CD4-positive, alpha-beta T cell (primary cell): ENCODE data around the gene SCN3B. TPM values are rescaled to one million over a fixed set of nuclear protein-coding genes. Genes with fewer than 3 reads are reported as not detected.

ENCODE experiments used
- ATAC-seq: fragments of 200-7000 bp; cut with Tn5 transposase; one replicate; pipeline ENCODE4 v1.10.0; 2022; ENCODE audit warnings: mild to moderate bottlenecking; ENCODE audit not compliant: poor library complexity
- CTCF ChIA-PET: fragments of 350-600 bp; sonication (Branson Sonifier 250); formaldehyde crosslinking; loops from one replicate; lab custom pipeline; 2021; ENCODE audit warnings: antibody characterized with exemption, inconsistent platforms; lab: Charles Lee
- POLR2A ChIA-PET: fragments of 350-600 bp; sonication (Branson Sonifier 250); formaldehyde crosslinking; loops from one replicate; lab custom pipeline; 2021; ENCODE audit warnings: antibody characterized with exemption, inconsistent platforms; lab: Charles Lee
- DNase-seq, 14 experiments: peaks; one replicate each; pipeline ENCODE4 v3.0.0-alpha.2; 2013 to 2020; ENCODE audit warnings: mixed read lengths in 2 of 14
- H3K27ac ChIP-seq, 2 donors: one replicate each; pipeline versions ENCODE4 v1.5.1 to v1.7.0; 2013; ENCODE audit warnings: low read length in 2 of 2, low read depth in 1 of 2, mild to moderate bottlenecking in 1 of 2
- H3K27me3 ChIP-seq, 2 experiments: 1 replicate in 1 of 2; 2 replicates in 1 of 2; pipeline versions ENCODE4 v1.6.1 to v1.7.0; 2013; ENCODE audit warnings: low read length in 2 of 2, control low read depth in 1 of 2, mild to moderate bottlenecking in 1 of 2, moderate library complexity in 1 of 2; ENCODE audit not compliant: insufficient read depth in 2 of 2, control insufficient read depth in 1 of 2
- H3K36me3 ChIP-seq: one replicate; pipeline ENCODE4 v1.6.1; 2013; ENCODE audit warnings: low read length, control low read depth; ENCODE audit not compliant: insufficient read depth
- H3K4me1 ChIP-seq: one replicate; pipeline ENCODE4 v1.6.1; 2013; ENCODE audit warnings: low read length, control low read depth; ENCODE audit not compliant: insufficient read depth
- H3K4me3 ChIP-seq: one replicate; pipeline ENCODE4 v1.5.1; 2013; ENCODE audit warnings: mild to moderate bottlenecking, low read length, moderate library complexity
- H3K9me3 ChIP-seq, 2 experiments: 1 replicate in 1 of 2; 2 replicates in 1 of 2; pipeline versions ENCODE4 v1.6.1 to v1.7.0; 2013; ENCODE audit warnings: low read length in 2 of 2, mild to moderate bottlenecking in 2 of 2, control low read depth in 1 of 2, moderate library complexity in 1 of 2; ENCODE audit not compliant: control insufficient read depth in 1 of 2, insufficient read depth in 1 of 2
- H3K27ac Mint-ChIP-seq: one replicate; pipeline ENCODE4 v1.8.0; 2020; ENCODE audit warnings: mixed read lengths
- H3K27me3 Mint-ChIP-seq: one replicate; pipeline ENCODE4 v1.8.0; 2021; ENCODE audit warnings: mixed read lengths
- H3K36me3 Mint-ChIP-seq: one replicate; pipeline ENCODE4 v1.8.0; 2021; ENCODE audit warnings: low read depth, mixed read lengths
- H3K4me1 Mint-ChIP-seq: one replicate; pipeline ENCODE4 v1.8.0; 2021; ENCODE audit warnings: low read depth, mixed read lengths
- H3K4me3 Mint-ChIP-seq: one replicate; pipeline ENCODE4 v1.8.0; 2020; ENCODE audit warnings: mild to moderate bottlenecking, mixed read lengths
- H3K9me3 Mint-ChIP-seq: one replicate; pipeline ENCODE4 v1.8.0; 2020; ENCODE audit warnings: mixed read lengths
- intact Hi-C, 2 experiments: fragments of 100-400 bp; cut with DNase I in 1 of 2; cut with micrococcal nuclease in 1 of 2; formaldehyde crosslinking; loops; one replicate each; pipeline versions ENCODE4 v1.15.1 to v1.9.0; 2023 to 2025; cut with DNase I, micrococcal nuclease
- total RNA-seq, 174 experiments: library from RNA in 2 of 174; stranded (reverse) in 2 of 174; gene quantifications; one replicate each; pipeline ENCODE4 v1.2.3 and lab custom pipeline; 2021 to 2026
- TF ChIP-seq, protein P1 (sequence below): fragments of 200-600 bp; IDR thresholded peaks from one replicate; pipeline ENCODE4 v1.8.0; 2022; ENCODE audit warnings: antibody characterized with exemption, mild to moderate bottlenecking

Gene SCN3B
- total RNA-seq, 2 experiments from 2014 or later, result not detected

DNA sequence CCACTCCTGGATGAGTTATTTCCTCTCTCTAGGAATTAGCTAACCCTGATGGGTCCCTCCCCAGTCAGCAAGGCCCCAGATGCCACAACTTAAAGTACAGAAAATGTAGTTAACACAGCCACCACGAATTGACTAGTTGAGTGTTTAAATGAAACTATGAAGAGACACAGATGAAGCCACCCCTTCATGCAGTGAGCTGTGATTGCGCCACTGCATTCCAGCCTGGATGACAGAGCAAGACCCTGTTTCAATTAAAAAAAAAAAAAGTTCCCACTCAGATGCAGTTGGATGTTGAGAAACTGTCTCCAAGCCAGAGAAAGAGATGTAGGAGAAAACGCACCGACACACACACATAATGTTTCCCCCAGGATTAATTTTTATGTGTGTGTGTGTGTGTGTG is 53.3 kb downstream of the SCN3B start:
- H3K4me1 Mint-ChIP-seq, result no peaks in the 10 kb centered on the region
- Histone ChIP-seq H3K36me3 (peaks cover 28% of the 10 kb centered on the region), H3K4me1 (no peaks in the 10 kb centered on the region), H3K27me3 (no peaks in the 10 kb centered on the region), H3K27ac (no peak overlapping the region), H3K4me3 (no peak overlapping the region), H3K9me3 (no peaks in the 10 kb centered on the region)
- H3K27me3 Mint-ChIP-seq, result no peaks in the 10 kb centered on the region
- no peak for ATAC-seq
- no peak overlapping the region for H3K27ac Mint-ChIP-seq
- H3K4me3 Mint-ChIP-seq, result no peak overlapping the region
- no peak for DNase-seq
- ChIA-PET POLR2A (no interaction called here), CTCF (no interaction called here)
- peaks cover 59% of the 10 kb centered on the region for H3K36me3 Mint-ChIP-seq
- H3K9me3 Mint-ChIP-seq, result no peaks in the 10 kb centered on the region
- TF ChIP-seq, protein P1, sequence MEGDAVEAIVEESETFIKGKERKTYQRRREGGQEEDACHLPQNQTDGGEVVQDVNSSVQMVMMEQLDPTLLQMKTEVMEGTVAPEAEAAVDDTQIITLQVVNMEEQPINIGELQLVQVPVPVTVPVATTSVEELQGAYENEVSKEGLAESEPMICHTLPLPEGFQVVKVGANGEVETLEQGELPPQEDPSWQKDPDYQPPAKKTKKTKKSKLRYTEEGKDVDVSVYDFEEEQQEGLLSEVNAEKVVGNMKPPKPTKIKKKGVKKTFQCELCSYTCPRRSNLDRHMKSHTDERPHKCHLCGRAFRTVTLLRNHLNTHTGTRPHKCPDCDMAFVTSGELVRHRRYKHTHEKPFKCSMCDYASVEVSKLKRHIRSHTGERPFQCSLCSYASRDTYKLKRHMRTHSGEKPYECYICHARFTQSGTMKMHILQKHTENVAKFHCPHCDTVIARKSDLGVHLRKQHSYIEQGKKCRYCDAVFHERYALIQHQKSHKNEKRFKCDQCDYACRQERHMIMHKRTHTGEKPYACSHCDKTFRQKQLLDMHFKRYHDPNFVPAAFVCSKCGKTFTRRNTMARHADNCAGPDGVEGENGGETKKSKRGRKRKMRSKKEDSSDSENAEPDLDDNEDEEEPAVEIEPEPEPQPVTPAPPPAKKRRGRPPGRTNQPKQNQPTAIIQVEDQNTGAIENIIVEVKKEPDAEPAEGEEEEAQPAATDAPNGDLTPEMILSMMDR, result no peak
- intact Hi-C loops, result no loop called here

DNA sequence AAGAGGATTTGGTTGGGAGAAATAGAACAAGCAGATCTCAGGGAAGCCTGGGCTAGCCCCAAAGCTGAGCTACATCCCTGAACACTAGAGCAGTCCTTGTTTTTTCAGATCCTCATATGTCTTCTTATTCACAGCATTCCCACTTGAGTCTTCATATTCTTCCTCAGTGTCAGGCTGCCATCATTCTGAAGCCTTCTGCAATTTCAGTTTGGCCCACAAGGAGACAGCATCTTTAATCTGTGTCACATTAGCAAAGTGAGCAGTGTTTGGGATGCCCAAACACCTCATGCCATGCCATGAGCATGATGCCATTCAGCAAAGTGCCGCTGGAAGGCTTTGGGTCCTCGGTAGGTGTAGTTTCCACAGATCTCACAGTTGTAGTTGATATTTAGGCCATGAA is 56.6 kb downstream of the SCN3B start:
- Mint-ChIP-seq H3K36me3 (peaks cover 39% of the 10 kb centered on the region), H3K9me3 (no peaks in the 10 kb centered on the region), H3K27ac (no peak overlapping the region), H3K27me3 (no peaks in the 10 kb centered on the region), H3K4me3 (no peak overlapping the region), H3K4me1 (no peaks in the 10 kb centered on the region)
- TF ChIP-seq, protein P1, result no peak
- ATAC-seq, result no peak
- intact Hi-C loops, result no loop called here
- Histone ChIP-seq H3K4me1 (no peaks in the 10 kb centered on the region), H3K27ac (no peak overlapping the region), H3K27me3 (no peaks in the 10 kb centered on the region), H3K9me3 (no peaks in the 10 kb centered on the region), H3K4me3 (no peak overlapping the region), H3K36me3 (peaks cover 15% of the 10 kb centered on the region)
- ChIA-PET CTCF (interaction anchor here (1.0 kb wide), 1 partner anchor 18 kb away, joined by 5 read pairs; no protein-coding TSS in a partner anchor), POLR2A (no interaction called here)
- DNase-seq, result no peak

DNA sequence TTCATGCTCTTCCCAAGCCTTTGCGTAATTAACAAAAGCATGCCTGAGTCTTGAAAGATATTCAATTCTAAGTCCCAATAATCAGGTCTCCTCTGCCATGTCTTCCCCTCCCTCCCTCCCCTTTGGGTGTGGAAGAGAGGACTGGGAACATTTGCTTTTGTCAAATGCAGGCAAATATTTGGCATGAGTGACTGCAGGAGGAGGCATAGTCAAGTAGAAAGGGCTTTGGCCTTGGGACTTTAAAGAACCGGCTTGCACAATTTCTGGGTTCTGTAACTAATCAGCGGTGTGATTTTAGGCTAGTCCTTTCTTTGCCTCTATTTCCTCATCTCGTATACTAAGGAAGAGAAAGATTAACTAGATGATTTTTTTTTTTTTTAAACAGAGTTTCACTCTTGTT is 59.5 kb downstream of the SCN3B start:
- H3K27me3 Mint-ChIP-seq, result no peaks in the 10 kb centered on the region
- CTCF ChIA-PET, result no interaction called here

More for the DNA sequence above, 59.5 kb downstream of the SCN3B start:
- Histone ChIP-seq H3K36me3 (peaks cover 11% of the 10 kb centered on the region), H3K4me1 (no peaks in the 10 kb centered on the region), H3K27ac (no peak overlapping the region), H3K9me3 (no peaks in the 10 kb centered on the region), H3K4me3 (no peak overlapping the region), H3K27me3 (no peaks in the 10 kb centered on the region)
- no peak overlapping the region for H3K27ac Mint-ChIP-seq
- intact Hi-C loops, result no loop called here
- DNase-seq (no peak), ATAC-seq (no peak)
- peaks cover 20% of the 10 kb centered on the region for H3K36me3 Mint-ChIP-seq
- no peaks in the 10 kb centered on the region for H3K4me1 Mint-ChIP-seq
- H3K4me3 Mint-ChIP-seq, result no peak overlapping the region
- no peaks in the 10 kb centered on the region for H3K9me3 Mint-ChIP-seq
- TF ChIP-seq, protein P1, result no peak
- POLR2A ChIA-PET, result no interaction called here
